Measurements from ENCODE around the gene ISOC2. TPM values are rescaled to one million over a fixed set of nuclear protein-coding genes. Genes with fewer than 3 reads are reported as not detected.
A peak's percentile ranks its signal among the peaks of the same experiment; 100 is the strongest.
"Not testable (repeated sequence)": the region's sequence is repeated elsewhere in the genome, so short reads cannot be mapped to it uniquely, and the experiment has no call there.

The ISOC2 gene
- polyA plus RNA-seq, 4 donors, result 28.8 to 164 (median 78.4) TPM

GRCh38 chr19:55409179-55409578 is 52.3 kb downstream of the ISOC2 start:
- peaks cover 0 to 21% (median 0%) of the 10 kb centered on the region in 3 donors for H3K36me3 ChIP-seq (ENCODE audit: control insufficient read depth in 3 of 3, insufficient read depth in 2 of 3, low read depth in 1 of 3, low read length in 3 of 3)
- not testable (repeated sequence) for H3K27me3 ChIP-seq (ENCODE audit: control insufficient read depth in 3 of 3, insufficient read depth in 3 of 3, low read length in 3 of 3); H3K27ac ChIP-seq (ENCODE audit: low read depth in 1 of 3, low read length in 2 of 3); FAIRE-seq; DNase-seq; H3K4me3 ChIP-seq (ENCODE audit: low read depth in 1 of 3, low read length in 3 of 3)
- WGBS, 3 donors, result 92 to 95% (median 93%) methylated on average over 8 of the region's 8 CpGs
- peaks cover 7 to 16% (median 8%) of the 10 kb centered on the region in 3 donors for H3K4me1 ChIP-seq (ENCODE audit: control insufficient read depth in 3 of 3, insufficient read depth in 2 of 3, low read depth in 1 of 3, low read length in 2 of 3)
- H3K9me3 ChIP-seq (ENCODE audit: control insufficient read depth in 2 of 2, insufficient read depth in 1 of 2, low read depth in 1 of 2, low read length in 1 of 2), result peaks cover 0 to 13% of the 10 kb centered on the region in 2 donors

- Histone ChIP-seq H3K4me1 (ENCODE audit: control insufficient read depth in 3 of 3, insufficient read depth in 2 of 3, low read depth in 1 of 3, low read length in 2 of 3) (peaks cover 7 to 16% (median 8%) of the 10 kb centered on the region in 3 donors), H3K4me3 (ENCODE audit: low read depth in 1 of 3, low read length in 3 of 3) (peak overlapping the region in 2 of 3 donors; percentile 50 to 82), H3K27ac (ENCODE audit: low read depth in 1 of 3, low read length in 2 of 3) (peak overlapping the region; percentile 6 to 98 (median 95)), H3K9me3 (ENCODE audit: control insufficient read depth in 2 of 2, insufficient read depth in 1 of 2, low read depth in 1 of 2, low read length in 1 of 2) (peaks cover 0 to 13% of the 10 kb centered on the region in 2 donors), H3K36me3 (ENCODE audit: control insufficient read depth in 3 of 3, insufficient read depth in 2 of 3, low read depth in 1 of 3, low read length in 3 of 3) (peaks cover 0 to 28% (median 0%) of the 10 kb centered on the region in 3 donors), H3K27me3 (ENCODE audit: control insufficient read depth in 3 of 3, insufficient read depth in 3 of 3, low read length in 3 of 3) (no peaks in the 10 kb centered on the region)
- 68 to 72% (median 69%) methylated on average over 9 of the region's 9 CpGs for WGBS, 3 donors
- FAIRE-seq (no peak), DNase-seq (no peak)
These were observed 52.9 kb downstream of the ISOC2 start for GRCh38 chr19:55408533-55408872.

- 1% methylated on average over 63 to 72 of the region's 72 CpGs for WGBS, 3 donors
- H3K36me3 ChIP-seq (ENCODE audit: control insufficient read depth in 3 of 3, insufficient read depth in 2 of 3, low read depth in 1 of 3, low read length in 3 of 3), result peaks cover under 1 to 32% (median 1%) of the 10 kb centered on the region in 3 donors
- H3K27me3 ChIP-seq (ENCODE audit: control insufficient read depth in 3 of 3, insufficient read depth in 3 of 3, low read length in 3 of 3), result no peaks in the 10 kb centered on the region
- peak overlapping the region; percentile 95 to 98 (median 97) for H3K27ac ChIP-seq (ENCODE audit: low read depth in 1 of 3, low read length in 2 of 3)
- DNase-seq, result peak; percentile 99
- H3K4me1 ChIP-seq (ENCODE audit: control insufficient read depth in 3 of 3, insufficient read depth in 2 of 3, low read depth in 1 of 3, low read length in 2 of 3), result peaks cover 7 to 16% (median 8%) of the 10 kb centered on the region in 3 donors
- peaks cover 0 to 13% of the 10 kb centered on the region in 2 donors for H3K9me3 ChIP-seq (ENCODE audit: control insufficient read depth in 2 of 2, insufficient read depth in 1 of 2, low read depth in 1 of 2, low read length in 1 of 2)
- no peak for FAIRE-seq
- H3K4me3 ChIP-seq (ENCODE audit: low read depth in 1 of 3, low read length in 3 of 3), result peak overlapping the region; percentile 50 to 89 (median 82)
These were observed 53.5 kb downstream of the ISOC2 start for GRCh38 chr19:55407800-55408532.

- peak in 1 of 2 donors; percentile 62 for DNase-seq
- Histone ChIP-seq H3K9me3 (ENCODE audit: control insufficient read depth in 2 of 2, insufficient read depth in 1 of 2, low read depth in 1 of 2, low read length in 1 of 2) (peaks cover 0 to 13% of the 10 kb centered on the region in 2 donors), H3K27ac (ENCODE audit: low read depth in 1 of 3, low read length in 2 of 3) (peak within 1 kb of the TSS; percentile 95 to 98 (median 97)), H3K4me3 (ENCODE audit: low read depth in 1 of 3, low read length in 3 of 3) (peak within 1 kb of the TSS; percentile 69 to 89 (median 82)), H3K4me1 (ENCODE audit: control insufficient read depth in 3 of 3, insufficient read depth in 2 of 3, low read depth in 1 of 3, low read length in 2 of 3) (peaks cover 7 to 16% (median 8%) of the 10 kb centered on the region in 3 donors), H3K36me3 (ENCODE audit: control insufficient read depth in 3 of 3, insufficient read depth in 2 of 3, low read depth in 1 of 3, low read length in 3 of 3) (peaks cover 2 to 37% (median 5%) of the 10 kb centered on the region in 3 donors)
- H3K27me3 ChIP-seq (ENCODE audit: control insufficient read depth in 3 of 3, insufficient read depth in 3 of 3, low read length in 3 of 3); FAIRE-seq: not testable (repeated sequence)
- WGBS, 3 donors, result 0 to 2% (median 1%) methylated on average over 10 to 36 of the region's 36 CpGs
These were observed 54.0 kb downstream of the ISOC2 start, which contains the start of gene UBE2S for GRCh38 chr19:55407550-55407799. Gene UBE2S (minus strand): TSS chr19:55407788. CDS start chr19:55407589, 199 bp downstream.

- no peaks in the 10 kb centered on the region for H3K27me3 ChIP-seq (ENCODE audit: control insufficient read depth in 3 of 3, insufficient read depth in 3 of 3, low read length in 3 of 3)
- peak in 1 of 2 donors; percentile 27 for DNase-seq
- H3K27ac ChIP-seq (ENCODE audit: low read depth in 1 of 3, low read length in 2 of 3), result peak overlapping the region; percentile 95 to 98 (median 97)
- H3K9me3 ChIP-seq (ENCODE audit: control insufficient read depth in 2 of 2, insufficient read depth in 1 of 2, low read depth in 1 of 2, low read length in 1 of 2), result peaks cover 0 to 13% of the 10 kb centered on the region in 2 donors
- FAIRE-seq, result no peak
- 14 to 20% (median 14%) methylated on average over 32 to 35 of the region's 35 CpGs for WGBS, 3 donors
- peaks cover 7 to 16% (median 8%) of the 10 kb centered on the region in 3 donors for H3K4me1 ChIP-seq (ENCODE audit: control insufficient read depth in 3 of 3, insufficient read depth in 2 of 3, low read depth in 1 of 3, low read length in 2 of 3)
- peaks cover 6 to 42% (median 10%) of the 10 kb centered on the region in 3 donors for H3K36me3 ChIP-seq (ENCODE audit: control insufficient read depth in 3 of 3, insufficient read depth in 2 of 3, low read depth in 1 of 3, low read length in 3 of 3)
- peak overlapping the region; percentile 69 to 89 (median 82) for H3K4me3 ChIP-seq (ENCODE audit: low read depth in 1 of 3, low read length in 3 of 3)
These were observed 54.5 kb downstream of the ISOC2 start for GRCh38 chr19:55406826-55407549.

- DNase-seq, result no peak
- WGBS, 3 donors, result 77 to 92% (median 79%) methylated on average over 14 of the region's 14 CpGs
- peak overlapping the region in 1 of 3 donors; percentile 95 for H3K27ac ChIP-seq (ENCODE audit: low read depth in 1 of 3, low read length in 2 of 3)
- peak overlapping the region in 2 of 3 donors; percentile 69 to 82 for H3K4me3 ChIP-seq (ENCODE audit: low read depth in 1 of 3, low read length in 3 of 3)
- peaks cover 6 to 48% (median 12%) of the 10 kb centered on the region in 3 donors for H3K36me3 ChIP-seq (ENCODE audit: control insufficient read depth in 3 of 3, insufficient read depth in 2 of 3, low read depth in 1 of 3, low read length in 3 of 3)
- H3K4me1 ChIP-seq (ENCODE audit: control insufficient read depth in 3 of 3, insufficient read depth in 2 of 3, low read depth in 1 of 3, low read length in 2 of 3), result peaks cover 7 to 16% (median 8%) of the 10 kb centered on the region in 3 donors
- no peaks in the 10 kb centered on the region for H3K27me3 ChIP-seq (ENCODE audit: control insufficient read depth in 3 of 3, insufficient read depth in 3 of 3, low read length in 3 of 3)
- no peak for FAIRE-seq
- peaks cover 0 to 13% of the 10 kb centered on the region in 2 donors for H3K9me3 ChIP-seq (ENCODE audit: control insufficient read depth in 2 of 2, insufficient read depth in 1 of 2, low read depth in 1 of 2, low read length in 1 of 2)
These were observed 55.2 kb downstream of the ISOC2 start for GRCh38 chr19:55406091-55406825.

GRCh38 chr19:55405638-55406037 is 55.8 kb downstream of the ISOC2 start:
- WGBS, 3 donors, result 84 to 93% (median 87%) methylated on average over 5 of the region's 5 CpGs
- Histone ChIP-seq H3K4me1 (ENCODE audit: control insufficient read depth in 3 of 3, insufficient read depth in 2 of 3, low read depth in 1 of 3, low read length in 2 of 3) (peaks cover 7 to 16% (median 8%) of the 10 kb centered on the region in 3 donors), H3K36me3 (ENCODE audit: control insufficient read depth in 3 of 3, insufficient read depth in 2 of 3, low read depth in 1 of 3, low read length in 3 of 3) (peaks cover 6 to 53% (median 14%) of the 10 kb centered on the region in 3 donors), H3K27me3 (ENCODE audit: control insufficient read depth in 3 of 3, insufficient read depth in 3 of 3, low read length in 3 of 3) (no peaks in the 10 kb centered on the region), H3K27ac (ENCODE audit: low read depth in 1 of 3, low read length in 2 of 3) (no peak overlapping the region), H3K9me3 (ENCODE audit: control insufficient read depth in 2 of 2, insufficient read depth in 1 of 2, low read depth in 1 of 2, low read length in 1 of 2) (peaks cover 0 to 13% of the 10 kb centered on the region in 2 donors), H3K4me3 (ENCODE audit: low read depth in 1 of 3, low read length in 3 of 3) (no peak overlapping the region)
- FAIRE-seq (no peak), DNase-seq (no peak)

Data from small intestine (tissue), 7 donors.